Esophagus squamous epithelium (tissue), 5 donors: ENCODE data around the gene IFT57. TPM values are rescaled to one million over a fixed set of nuclear protein-coding genes. Genes with fewer than 3 reads are reported as not detected.

Experiments used
- DNase-seq: peaks from one replicate; lab custom pipeline; 2025; lab: John Stamatoyannopoulos, UW
- H3K27ac ChIP-seq, 4 donors: fragments of 200-600 bp; sonication (generic); one replicate each; pipeline ENCODE4 v1.5.1; 2016 to 2019; ENCODE audit warnings: mild to moderate bottlenecking in 1 of 4
- H3K27me3 ChIP-seq, 4 donors: fragments of 200-600 bp; sonication (generic); 1 replicate in 3 of 4; 2 replicates in 1 of 4; pipeline versions ENCODE4 v1.5.1 to v1.6.0; 2017 to 2021; ENCODE audit warnings: antibody characterized with exemption in 1 of 4
- H3K36me3 ChIP-seq, 3 donors: fragments of 200-600 bp; sonication (generic); one replicate each; pipeline ENCODE4 v1.5.1; 2016 to 2019
- H3K4me1 ChIP-seq, 3 donors: fragments of 200-600 bp; sonication (generic); one replicate each; pipeline ENCODE4 v1.5.1; 2017 to 2019
- H3K4me3 ChIP-seq, 4 donors: fragments of 200-600 bp; sonication (generic); 1 replicate in 3 of 4; 2 replicates in 1 of 4; pipeline ENCODE4 v1.5.1; 2016 to 2019; ENCODE audit warnings: mild to moderate bottlenecking in 2 of 4, moderate library complexity in 1 of 4
- H3K9me3 ChIP-seq, 3 donors: fragments of 200-600 bp; sonication (generic); one replicate each; pipeline ENCODE4 v1.5.1; 2016 to 2019
- CTCF ChIP-seq, 6 experiments: fragments of 450-650 bp in 4 of 6; fragments of 200-600 bp in 2 of 6; sonication (generic) in 2 of 6; IDR thresholded peaks; one replicate each; pipeline ENCODE4 v1.5.1; 2016 to 2019; ENCODE audit warnings: antibody characterized with exemption in 6 of 6, mild to moderate bottlenecking in 4 of 6, moderate library complexity in 4 of 6
- POLR2A ChIP-seq, 4 donors: fragments of 450-650 bp; IDR thresholded peaks; one replicate each; pipeline ENCODE4 v1.6.1; 2017; ENCODE audit warnings: antibody characterized with exemption in 4 of 4, mild to moderate bottlenecking in 4 of 4, moderate library complexity in 3 of 4
- WGBS, 2 donors: methylation state at CpG; one replicate each; pipeline ENCODE4 v1.1.5; 2018; 5-methylcytosine and 5-hydroxymethylcytosine counted together
- intact Hi-C: fragments of 100-400 bp; cut with DNase I; formaldehyde crosslinking; loops from one replicate; pipeline ENCODE4 v1.15.0; 2022
- total RNA-seq, 4 donors: library from RNA; depleted of rRNA; stranded (reverse); fragments of >200 nt; gene quantifications; one replicate each; pipeline ENCODE4 v1.1.0, GENCODE V29; 2016
- donor health status: DM: yes; HTN: yes; CAD: no.

Gene IFT57
- total RNA-seq, 4 donors from 2014 or later: 21.0 to 35.7 (median 23.9) TPM

- TF ChIP-seq CTCF (IDR thresholded peaks at IDR 0.05) (no peak), POLR2A (IDR thresholded peaks at IDR 0.05) (no peak)
- Histone ChIP-seq H3K27ac (no peak overlapping the region), H3K36me3 (peaks cover 0 to 6% (median 0%) of the 10 kb centered on the region in 3 donors), H3K4me3 (no peak overlapping the region), H3K4me1 (peaks cover 0 to 37% (median 24%) of the 10 kb centered on the region in 3 donors), H3K27me3 (no peaks in the 10 kb centered on the region), H3K9me3 (no peaks in the 10 kb centered on the region)
- intact Hi-C loops: no loop called here
- DNase-seq: no peak
Measured at GRCh38 chr3:108218811-108219210, 3.4 kb downstream of the IFT57 start.

DNA sequence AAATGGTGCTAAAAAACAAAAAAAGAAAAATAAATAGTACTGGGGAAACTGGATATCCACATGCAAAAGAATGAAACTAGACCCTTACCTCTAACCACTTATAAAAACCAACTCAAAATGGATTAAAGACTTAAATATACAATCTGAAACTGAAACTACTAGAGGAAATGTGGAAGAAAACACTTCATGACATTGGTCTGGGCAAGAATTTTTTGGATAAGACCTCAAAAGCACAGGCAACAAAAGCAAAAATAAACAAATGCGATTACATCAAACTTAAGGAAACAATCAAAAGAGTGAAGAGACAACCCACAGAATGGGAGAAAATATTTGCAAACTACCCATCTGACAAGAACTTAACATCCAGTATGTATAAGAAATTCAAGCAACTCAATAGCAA, 6.4 kb downstream of the IFT57 start:
- Histone ChIP-seq H3K4me3 (no peak overlapping the region), H3K27me3 (no peaks in the 10 kb centered on the region), H3K4me1 (peaks cover 0 to 18% (median 13%) of the 10 kb centered on the region in 3 donors), H3K27ac (no peak overlapping the region), H3K9me3 (no peaks in the 10 kb centered on the region), H3K36me3 (peaks cover 0 to 34% (median 4%) of the 10 kb centered on the region in 3 donors)
- TF ChIP-seq POLR2A (IDR thresholded peaks at IDR 0.05): no peak
- no peak for TF ChIP-seq CTCF (IDR thresholded peaks at IDR 0.05)
- DNase-seq: no peak
- 19 to 30% methylated on average over 1 of the region's 1 CpG for WGBS, 2 donors
- intact Hi-C loops: no loop called here

GRCh38 chr3:108209579-108209978, 12.6 kb downstream of the IFT57 start:
- no peak for DNase-seq
- TF ChIP-seq CTCF (IDR thresholded peaks at IDR 0.05) (no peak), POLR2A (IDR thresholded peaks at IDR 0.05) (no peak)
- no peaks in the 10 kb centered on the region for H3K27me3 ChIP-seq
- WGBS, 2 donors: 90 to 96% methylated on average over 3 of the region's 3 CpGs
- peaks cover 0 to 45% (median 4%) of the 10 kb centered on the region in 3 donors for H3K36me3 ChIP-seq
- intact Hi-C loops: no loop called here
- no peak overlapping the region for H3K4me3 ChIP-seq
- no peaks in the 10 kb centered on the region for H3K9me3 ChIP-seq
- H3K27ac ChIP-seq: no peak overlapping the region
- no peaks in the 10 kb centered on the region for H3K4me1 ChIP-seq

- Histone ChIP-seq H3K36me3 (peaks cover 0 to 44% (median 4%) of the 10 kb centered on the region in 3 donors), H3K4me1 (no peaks in the 10 kb centered on the region), H3K27ac (no peak overlapping the region), H3K9me3 (no peaks in the 10 kb centered on the region), H3K27me3 (no peaks in the 10 kb centered on the region), H3K4me3 (no peak overlapping the region)
- TF ChIP-seq POLR2A (IDR thresholded peaks at IDR 0.05): no peak
- no peak for DNase-seq
- intact Hi-C loops: no loop called here
- 81 to 94% methylated on average over 1 of the region's 1 CpG for WGBS, 2 donors
Measured at GRCh38 chr3:108208831-108209230, 13.4 kb downstream of the IFT57 start.

DNA sequence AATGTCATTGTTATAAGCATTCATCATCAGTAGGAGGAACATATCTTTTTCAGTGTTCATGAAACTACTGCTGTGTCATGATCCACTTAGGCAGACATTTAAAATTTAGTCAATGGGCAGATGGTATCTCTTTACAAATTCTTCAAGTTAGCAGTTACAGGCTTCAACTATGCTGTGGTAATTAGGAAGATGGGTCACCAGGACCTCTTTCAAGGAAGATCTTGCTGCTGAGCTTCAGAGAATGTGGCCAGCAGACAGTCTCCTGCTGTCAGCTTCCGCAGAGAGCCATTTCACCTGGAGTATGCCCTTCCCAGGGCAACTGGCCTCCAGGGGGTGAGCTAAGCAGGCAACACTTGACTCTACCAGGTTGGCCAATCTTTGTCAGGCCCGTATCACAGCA, 19.4 kb downstream of the IFT57 start:
- TF ChIP-seq CTCF (IDR thresholded peaks at IDR 0.05): no peak
- no peak for TF ChIP-seq POLR2A (IDR thresholded peaks at IDR 0.05)
- Histone ChIP-seq H3K27me3 (no peaks in the 10 kb centered on the region), H3K27ac (no peak overlapping the region), H3K4me3 (no peak overlapping the region), H3K36me3 (peaks cover 0 to 7% (median 0%) of the 10 kb centered on the region in 3 donors), H3K9me3 (no peaks in the 10 kb centered on the region), H3K4me1 (no peaks in the 10 kb centered on the region)
- intact Hi-C loops: no loop called here
- WGBS, 2 donors: 85 to 90% methylated on average over 2 of the region's 2 CpGs
- no peak for DNase-seq

GRCh38 chr3:108202080-108202479, 20.1 kb downstream of the IFT57 start:
- 78 to 87% methylated on average over 4 of the region's 4 CpGs for WGBS, 2 donors
- intact Hi-C loops: no loop called here

More at GRCh38 chr3:108202080-108202479, 20.1 kb downstream of the IFT57 start:
- no peak for DNase-seq
- Histone ChIP-seq H3K36me3 (peaks cover 0 to 7% (median 0%) of the 10 kb centered on the region in 3 donors), H3K9me3 (no peaks in the 10 kb centered on the region), H3K27me3 (no peaks in the 10 kb centered on the region), H3K4me3 (no peak overlapping the region), H3K27ac (no peak overlapping the region), H3K4me1 (no peaks in the 10 kb centered on the region)
- TF ChIP-seq POLR2A (IDR thresholded peaks at IDR 0.05) (no peak), CTCF (IDR thresholded peaks at IDR 0.05) (no peak)
